SU-DHL-6 (cell line): Measurements from ENCODE around the gene CD8B2.

Experiments
- H2AFZ ChIP-seq: fragments of 200-600 bp; sonication (generic); 2 replicates; pipeline ENCODE4 v1.6.1; 2014; ENCODE audit warnings: low read depth, mild to moderate bottlenecking, moderate library complexity, mixed read lengths, antibody characterized with exemption, low read length; ENCODE audit not compliant: severe bottlenecking
- H3F3A ChIP-seq: fragments of 200-600 bp; shearing (Covaris generic); 2 replicates; pipeline ENCODE4 v1.6.0; 2016; ENCODE audit warnings: antibody characterized with exemption, mild to moderate bottlenecking; ENCODE audit not compliant: insufficient read depth
- H3K27ac ChIP-seq: fragments of 200-600 bp; sonication (generic); 2 replicates; pipeline ENCODE4 v1.5.1; 2016; ENCODE audit warnings: low read depth, mild to moderate bottlenecking, low read length, moderate library complexity, mixed read lengths
- H3K27me3 ChIP-seq: fragments of 200-600 bp; sonication (generic), shearing (Covaris generic); 2 replicates; pipeline ENCODE4 v1.6.0; 2014; ENCODE audit warnings: mild to moderate bottlenecking, low read length
- H3K36me3 ChIP-seq: fragments of 200-600 bp; sonication (generic); 2 replicates; pipeline ENCODE4 v1.6.1; 2014; ENCODE audit warnings: mild to moderate bottlenecking, low read length, mixed read lengths
- H3K4me2 ChIP-seq: fragments of 300-600, 200-600 bp; shearing (Covaris generic), sonication (generic); 2 replicates; pipeline ENCODE4 v1.6.0; 2014; ENCODE audit warnings: low read length, low read depth, mild to moderate bottlenecking; ENCODE audit not compliant: poor library complexity, severe bottlenecking
- H3K4me3 ChIP-seq: fragments of 200-600 bp; sonication (generic); 2 replicates; pipeline ENCODE4 v1.5.1; 2014; ENCODE audit warnings: antibody characterized with exemption, low read length, mild to moderate bottlenecking, mixed read lengths; ENCODE audit not compliant: insufficient read depth, poor library complexity, severe bottlenecking
- H3K79me2 ChIP-seq: fragments of 200-600 bp; sonication (generic); 2 replicates; pipeline ENCODE4 v1.6.1; 2014; ENCODE audit warnings: mild to moderate bottlenecking, low read length, moderate library complexity; ENCODE audit not compliant: insufficient read depth
- H3K9ac ChIP-seq: fragments of 200-600 bp; sonication (generic); 2 replicates; pipeline ENCODE4 v1.7.0; 2014; ENCODE audit warnings: mild to moderate bottlenecking, low read length
- H3K9me2 ChIP-seq: fragments of 200-600 bp; sonication (generic); replicated peaks from 2 replicates; pipeline ENCODE4 v1.6.1; 2014; ENCODE audit warnings: low read length; ENCODE audit not compliant: insufficient read depth
- H3K9me3 ChIP-seq: fragments of 200-600 bp; sonication (generic); 2 replicates; pipeline ENCODE4 v1.6.1; 2014; ENCODE audit warnings: low read length, mixed read lengths; ENCODE audit not compliant: insufficient read depth
- H4K20me1 ChIP-seq: fragments of 200-600 bp; sonication (generic); 2 replicates; pipeline ENCODE4 v1.6.1; 2014; ENCODE audit warnings: low read depth, mild to moderate bottlenecking, antibody characterized with exemption, low read length, moderate library complexity, mixed read lengths
- EZH2phosphoT487 ChIP-seq: fragments of 200-600 bp; sonication (generic), shearing (Covaris generic); conservative IDR thresholded peaks from 2 replicates; pipeline ENCODE4 v1.6.1; 2018; ENCODE audit warnings: mild to moderate bottlenecking, antibody characterized with exemption, low read length, moderate library complexity, mixed read lengths
- TF ChIP-seq, protein P1 (sequence below): fragments of 200-600 bp; sonication (generic); IDR thresholded peaks from one replicate; pipeline ENCODE4 v1.5.1; 2017; ENCODE audit warnings: antibody characterized with exemption, mild to moderate bottlenecking, low read length, moderate library complexity; ENCODE audit not compliant: insufficient read depth, poor library complexity, severe bottlenecking

CD8B2 gene

DNA sequence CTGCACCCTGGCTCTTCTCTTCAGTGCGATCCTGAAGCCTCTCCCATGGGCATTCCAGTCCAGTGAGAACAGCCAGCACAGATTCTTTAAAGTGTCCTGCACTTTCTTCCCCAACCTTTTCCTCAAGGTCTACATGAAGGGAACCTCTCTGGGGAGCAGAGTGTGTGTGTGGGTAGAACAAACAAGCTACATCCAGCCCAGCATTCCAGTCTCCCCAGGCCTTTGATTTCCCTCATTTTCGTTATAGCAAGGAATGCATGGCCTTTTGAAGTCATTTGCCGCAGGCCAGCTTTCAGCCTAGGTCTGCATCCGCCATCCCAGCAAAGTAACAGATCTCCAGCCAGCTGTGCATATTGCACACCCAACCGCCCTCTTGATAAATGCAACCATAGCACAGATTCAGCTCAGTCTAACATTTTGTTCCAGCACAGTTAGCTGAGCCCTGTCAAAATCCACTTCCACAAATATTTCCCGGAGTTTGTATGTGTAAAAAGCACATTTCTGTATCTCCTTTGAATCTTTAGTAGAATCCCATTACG is 44.6 kb downstream of the CD8B2 start:
- no peak overlapping the region for H3K9ac ChIP-seq
- no peaks in the 10 kb centered on the region for H3K9me3 ChIP-seq
- H2AFZ ChIP-seq = no peak overlapping the region
- H3K36me3 ChIP-seq = no peaks in the 10 kb centered on the region
- no peaks in the 10 kb centered on the region for H3K9me2 ChIP-seq
- no peaks in the 10 kb centered on the region for H3F3A ChIP-seq
- no peak overlapping the region for H3K27ac ChIP-seq
- no peaks in the 10 kb centered on the region for H3K79me2 ChIP-seq
- no peaks in the 10 kb centered on the region for H3K27me3 ChIP-seq
- H4K20me1 ChIP-seq = no peaks in the 10 kb centered on the region
- TF ChIP-seq, protein P1, sequence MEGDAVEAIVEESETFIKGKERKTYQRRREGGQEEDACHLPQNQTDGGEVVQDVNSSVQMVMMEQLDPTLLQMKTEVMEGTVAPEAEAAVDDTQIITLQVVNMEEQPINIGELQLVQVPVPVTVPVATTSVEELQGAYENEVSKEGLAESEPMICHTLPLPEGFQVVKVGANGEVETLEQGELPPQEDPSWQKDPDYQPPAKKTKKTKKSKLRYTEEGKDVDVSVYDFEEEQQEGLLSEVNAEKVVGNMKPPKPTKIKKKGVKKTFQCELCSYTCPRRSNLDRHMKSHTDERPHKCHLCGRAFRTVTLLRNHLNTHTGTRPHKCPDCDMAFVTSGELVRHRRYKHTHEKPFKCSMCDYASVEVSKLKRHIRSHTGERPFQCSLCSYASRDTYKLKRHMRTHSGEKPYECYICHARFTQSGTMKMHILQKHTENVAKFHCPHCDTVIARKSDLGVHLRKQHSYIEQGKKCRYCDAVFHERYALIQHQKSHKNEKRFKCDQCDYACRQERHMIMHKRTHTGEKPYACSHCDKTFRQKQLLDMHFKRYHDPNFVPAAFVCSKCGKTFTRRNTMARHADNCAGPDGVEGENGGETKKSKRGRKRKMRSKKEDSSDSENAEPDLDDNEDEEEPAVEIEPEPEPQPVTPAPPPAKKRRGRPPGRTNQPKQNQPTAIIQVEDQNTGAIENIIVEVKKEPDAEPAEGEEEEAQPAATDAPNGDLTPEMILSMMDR = no peak
- no peak for TF ChIP-seq EZH2phosphoT487
- H3K4me2 ChIP-seq = no peak overlapping the region
- no peak overlapping the region for H3K4me3 ChIP-seq

DNA sequence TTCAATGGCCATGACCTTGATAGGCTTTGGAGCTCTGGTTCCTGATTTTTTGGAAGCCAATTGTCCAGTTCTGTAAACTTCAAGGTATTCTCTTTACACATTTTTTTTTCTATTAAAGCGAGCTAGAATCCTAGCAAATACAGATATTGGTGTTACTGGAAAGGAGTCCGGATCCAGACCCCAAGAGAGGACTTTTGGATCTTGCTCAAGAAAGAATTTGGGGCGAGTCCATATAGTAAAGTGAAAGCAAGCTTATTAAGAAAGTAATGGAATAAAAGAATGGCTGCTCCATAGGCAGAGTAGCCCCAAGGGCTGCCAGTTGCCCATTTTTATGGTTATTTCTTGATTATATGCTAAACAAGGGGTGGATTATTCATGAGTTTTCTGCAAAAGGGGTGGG is 45.1 kb downstream of the CD8B2 start:
- no peaks in the 10 kb centered on the region for H3K27me3 ChIP-seq
- no peak overlapping the region for H3K27ac ChIP-seq
- no peaks in the 10 kb centered on the region for H3K9me3 ChIP-seq
- no peaks in the 10 kb centered on the region for H4K20me1 ChIP-seq
- H2AFZ ChIP-seq = no peak overlapping the region
- TF ChIP-seq, protein P1 = no peak
- no peak for TF ChIP-seq EZH2phosphoT487
- no peak overlapping the region for H3K4me2 ChIP-seq
- H3K36me3 ChIP-seq = no peaks in the 10 kb centered on the region
- no peak overlapping the region for H3K9ac ChIP-seq
- no peaks in the 10 kb centered on the region for H3K9me2 ChIP-seq
- no peaks in the 10 kb centered on the region for H3K79me2 ChIP-seq
- H3K4me3 ChIP-seq = no peak overlapping the region
- no peaks in the 10 kb centered on the region for H3F3A ChIP-seq

DNA sequence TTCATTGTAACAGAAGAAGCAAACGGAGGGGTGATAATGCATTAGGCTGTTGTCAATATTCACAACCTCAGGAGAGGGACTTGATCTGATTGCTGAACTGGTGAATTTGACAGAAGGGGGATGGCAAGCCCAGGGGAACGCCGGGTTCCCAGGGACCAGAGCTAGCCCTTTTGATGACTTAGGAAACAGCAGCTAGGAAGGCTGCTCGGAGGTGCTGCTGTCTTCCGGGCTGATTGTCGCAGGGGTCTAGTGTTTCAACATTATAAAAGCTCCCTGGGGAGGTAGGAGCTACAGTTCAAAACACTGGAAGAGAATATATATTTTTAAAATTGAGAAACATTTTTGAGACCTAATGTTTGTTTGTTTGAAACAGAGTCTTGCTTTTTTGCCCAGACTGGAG is 47.3 kb downstream of the CD8B2 start:
- no peaks in the 10 kb centered on the region for H3F3A ChIP-seq
- H4K20me1 ChIP-seq = no peaks in the 10 kb centered on the region
- H2AFZ ChIP-seq = no peak overlapping the region
- H3K9me3 ChIP-seq = no peaks in the 10 kb centered on the region
- H3K27me3 ChIP-seq = no peaks in the 10 kb centered on the region
- no peak overlapping the region for H3K9ac ChIP-seq
- H3K4me2 ChIP-seq = no peak overlapping the region
- TF ChIP-seq, protein P1 = no peak
- TF ChIP-seq EZH2phosphoT487 = no peak
- H3K4me3 ChIP-seq = no peak overlapping the region
- no peak overlapping the region for H3K27ac ChIP-seq
- H3K79me2 ChIP-seq = no peaks in the 10 kb centered on the region
- H3K9me2 ChIP-seq = no peaks in the 10 kb centered on the region
- H3K36me3 ChIP-seq = no peaks in the 10 kb centered on the region
